Erythroblast (primary cell): ENCODE results near the gene PHC2.

Experiments
- GATA1 ChIP-seq: IDR thresholded peaks from 2 replicates; pipeline ENCODE4 v1.6.1; 2011; ENCODE audit warnings: low read depth, mild to moderate bottlenecking, control low read depth, low read length, moderate library complexity
- POLR2A ChIP-seq: IDR thresholded peaks from 2 replicates; pipeline ENCODE4 v1.6.1; 2011; ENCODE audit warnings: mild to moderate bottlenecking, low read length

- TF ChIP-seq POLR2A = no peak
- TF ChIP-seq GATA1 = no peak
These were observed 98.0 kb downstream of the PHC2 start for GRCh38 chr1:33332881-33333280.
